HG02852 (cell line): ENCODE measurements around the gene TNS4.

ENCODE experiments used
- ATAC-seq: cut with Tn5 transposase; IDR thresholded peaks from one replicate; pipeline ENCODE4 v1.9.1; 2021; ENCODE audit warnings: mild to moderate bottlenecking, moderate library complexity; ENCODE audit not compliant: unreplicated experiment

The TNS4 gene

GRCh38 chr17:40517286-40517662 is 15.9 kb upstream of the TNS4 start:
- no peak for ATAC-seq

- no peak for ATAC-seq
These were observed 15.3 kb upstream of the TNS4 start for GRCh38 chr17:40516581-40517285.

- ATAC-seq, result no peak
These were observed 14.1 kb upstream of the TNS4 start for GRCh38 chr17:40515491-40516041.

- ATAC-seq, result no peak
These were observed 13.6 kb upstream of the TNS4 start for GRCh38 chr17:40515011-40515410.

DNA sequence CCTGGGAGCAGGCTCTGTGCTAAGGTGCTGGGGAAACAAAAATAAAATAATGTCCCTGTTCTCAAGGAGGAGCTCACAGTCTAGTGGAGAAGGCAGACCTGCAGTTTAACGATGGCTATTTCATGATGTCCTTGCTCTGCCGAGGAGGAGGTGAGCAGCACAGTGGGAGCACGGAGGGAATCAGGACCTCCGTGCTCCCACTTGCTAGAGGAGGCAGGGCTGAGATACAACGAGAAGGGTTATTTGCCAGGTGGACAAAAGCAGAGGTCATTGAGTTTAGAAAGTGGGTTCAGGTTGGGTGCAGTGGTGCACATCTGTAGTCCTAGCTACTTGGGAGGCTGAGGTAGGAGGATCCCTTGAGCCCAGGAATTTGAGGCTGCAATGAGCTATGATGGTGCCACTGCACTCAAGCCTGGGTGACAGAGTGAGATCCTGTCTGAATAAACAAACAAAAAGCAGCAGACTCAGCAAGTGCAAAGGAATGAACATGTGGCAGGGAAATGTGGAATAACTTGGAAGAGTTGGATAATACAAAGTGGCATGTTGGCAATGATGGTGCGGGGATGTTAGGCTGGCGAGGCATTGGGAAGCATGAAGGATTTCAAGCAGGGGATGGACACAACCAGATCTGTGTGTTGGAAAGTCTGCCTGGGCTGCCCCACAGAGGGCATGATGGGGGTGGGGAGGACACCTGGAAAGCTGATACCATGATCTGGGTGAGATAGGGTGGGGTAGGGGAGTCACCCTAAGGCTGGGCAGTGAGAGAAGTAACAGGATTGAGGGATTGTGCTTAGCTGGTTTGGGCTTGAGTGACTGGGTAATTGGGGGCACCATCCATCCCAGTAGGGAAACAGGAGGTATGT is 12.8 kb upstream of the TNS4 start:
- ATAC-seq, result no peak

DNA sequence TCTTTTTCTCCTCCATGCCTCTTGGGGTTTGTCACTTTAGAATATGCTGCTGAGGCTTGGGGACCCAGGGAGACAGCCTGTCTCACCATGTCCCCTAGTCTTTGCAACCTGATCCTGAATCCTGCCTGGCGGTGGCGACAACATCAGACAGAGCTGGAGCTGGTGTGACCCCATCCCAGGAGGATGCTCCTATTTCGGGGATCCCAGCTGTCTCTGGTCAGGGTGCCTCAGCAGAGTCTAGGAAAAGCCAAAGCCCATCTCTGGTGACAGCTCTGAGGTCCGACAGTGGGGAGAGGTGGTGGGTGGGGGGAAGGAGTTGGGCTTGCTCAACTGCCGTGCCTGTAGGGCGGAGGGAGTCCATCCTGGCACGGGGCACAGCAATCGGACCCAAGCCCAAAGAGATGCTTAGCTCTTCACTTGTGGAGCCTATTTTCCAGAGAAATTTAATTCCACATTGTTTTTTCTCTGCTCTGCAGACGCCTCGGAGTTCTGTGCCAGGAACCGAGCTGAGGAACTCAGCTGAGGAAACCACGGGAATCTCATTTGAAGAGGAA is 10.3 kb upstream of the TNS4 start:
- ATAC-seq, result no peak

DNA sequence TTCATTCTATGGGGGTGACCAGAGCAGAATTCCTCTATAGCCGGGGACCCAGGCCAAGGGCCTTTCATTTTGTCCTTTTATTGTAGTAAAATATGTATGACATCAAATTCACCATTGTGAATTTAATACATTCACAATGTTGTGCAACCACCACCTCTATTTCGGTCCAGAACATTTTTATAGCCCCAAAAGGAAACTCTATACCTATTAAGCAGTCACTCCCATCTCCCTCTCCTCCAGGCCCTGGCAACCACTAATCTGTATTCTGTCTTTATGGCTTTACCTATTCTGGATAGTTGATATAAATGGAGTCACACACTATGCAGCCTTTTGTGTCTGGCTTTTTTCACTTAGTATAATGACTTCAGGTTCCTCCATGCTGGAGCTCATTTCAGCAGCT is 9.7 kb upstream of the TNS4 start:
- no peak for ATAC-seq

DNA sequence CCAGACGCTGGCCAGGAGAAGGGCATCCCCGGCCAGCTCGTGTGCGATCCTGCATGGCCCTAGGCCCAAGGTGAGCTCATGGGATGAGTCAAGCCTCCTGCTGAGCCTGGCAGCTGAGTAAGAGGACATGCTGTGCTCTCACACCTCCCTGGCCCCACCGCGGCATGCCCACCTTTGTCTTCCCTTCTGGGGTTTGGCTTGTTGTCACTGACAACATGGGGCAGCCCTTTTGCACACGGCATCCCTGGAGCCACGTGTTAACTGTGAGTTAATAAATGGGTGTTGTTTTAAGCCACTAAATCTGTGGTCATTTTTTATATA is 8.9 kb upstream of the TNS4 start:
- no peak for ATAC-seq

GRCh38 chr17:40509626-40510327 is 8.4 kb upstream of the TNS4 start:
- ATAC-seq, result no peak

DNA sequence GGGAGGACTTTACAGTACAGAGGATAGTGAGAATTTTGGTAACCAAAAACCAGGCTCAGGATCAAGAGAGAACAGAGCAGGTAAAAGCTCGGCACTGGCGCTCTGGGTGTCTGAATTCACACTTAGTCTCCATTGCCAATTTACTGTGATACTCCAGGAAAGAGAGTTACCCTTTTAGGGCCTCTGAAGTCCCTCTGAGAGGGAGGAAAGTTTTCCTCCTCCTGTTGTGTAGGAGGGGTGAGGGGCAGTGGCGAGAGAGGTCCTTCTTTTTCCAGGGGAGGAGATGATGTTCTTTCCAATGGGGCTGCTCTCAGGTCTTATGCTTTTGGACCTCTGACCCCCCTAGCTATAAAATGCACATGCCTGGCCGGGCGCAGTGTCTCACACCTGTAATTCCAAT is 5.4 kb upstream of the TNS4 start:
- ATAC-seq, result no peak

GRCh38 chr17:40503154-40503553 is 1.7 kb upstream of the TNS4 start:
- ATAC-seq, result no peak

GRCh38 chr17:40502716-40503115 is 1.3 kb upstream of the TNS4 start:
- no peak for ATAC-seq

DNA sequence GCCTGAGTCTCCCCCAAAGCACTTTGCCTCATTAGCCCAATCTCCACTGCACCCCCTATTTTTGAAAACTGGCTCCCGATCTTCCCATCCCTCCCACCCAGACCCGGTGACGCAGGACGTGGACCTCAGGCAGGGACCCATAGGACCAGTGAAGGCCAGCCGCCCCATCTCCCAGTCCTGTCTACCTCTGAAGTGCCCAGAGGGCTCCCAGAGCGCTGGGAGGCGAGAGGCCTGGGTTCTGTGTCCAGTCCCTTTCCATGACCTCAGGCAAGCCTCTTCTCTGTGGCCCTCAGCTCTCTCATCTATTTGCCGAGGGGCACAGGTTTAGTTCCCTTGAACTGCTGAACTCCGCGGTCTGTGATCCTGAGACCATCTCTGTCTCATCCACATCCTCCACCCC is 714 bp downstream of the TNS4 start:
- no peak for ATAC-seq

DNA sequence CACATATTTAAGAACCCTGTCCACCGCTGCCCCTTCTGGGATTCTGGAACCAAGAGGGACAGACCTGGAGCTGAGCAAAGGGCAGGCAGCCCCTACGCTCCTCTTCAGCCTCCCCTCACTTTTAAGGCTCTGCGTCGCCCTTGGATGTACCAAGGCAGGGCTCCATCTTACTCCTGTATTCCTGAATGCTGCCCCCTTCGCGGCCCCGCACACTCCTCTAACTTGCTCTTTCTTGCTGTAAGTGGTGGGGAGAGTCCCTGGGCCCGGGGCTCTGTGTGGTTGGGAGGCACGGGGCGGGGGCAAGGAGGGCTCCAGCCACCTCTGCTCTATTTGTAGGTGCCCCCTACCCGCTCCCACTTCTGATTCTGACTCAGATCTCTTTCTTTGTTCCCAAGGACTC is 1.2 kb downstream of the TNS4 start:
- ATAC-seq, result no peak

DNA sequence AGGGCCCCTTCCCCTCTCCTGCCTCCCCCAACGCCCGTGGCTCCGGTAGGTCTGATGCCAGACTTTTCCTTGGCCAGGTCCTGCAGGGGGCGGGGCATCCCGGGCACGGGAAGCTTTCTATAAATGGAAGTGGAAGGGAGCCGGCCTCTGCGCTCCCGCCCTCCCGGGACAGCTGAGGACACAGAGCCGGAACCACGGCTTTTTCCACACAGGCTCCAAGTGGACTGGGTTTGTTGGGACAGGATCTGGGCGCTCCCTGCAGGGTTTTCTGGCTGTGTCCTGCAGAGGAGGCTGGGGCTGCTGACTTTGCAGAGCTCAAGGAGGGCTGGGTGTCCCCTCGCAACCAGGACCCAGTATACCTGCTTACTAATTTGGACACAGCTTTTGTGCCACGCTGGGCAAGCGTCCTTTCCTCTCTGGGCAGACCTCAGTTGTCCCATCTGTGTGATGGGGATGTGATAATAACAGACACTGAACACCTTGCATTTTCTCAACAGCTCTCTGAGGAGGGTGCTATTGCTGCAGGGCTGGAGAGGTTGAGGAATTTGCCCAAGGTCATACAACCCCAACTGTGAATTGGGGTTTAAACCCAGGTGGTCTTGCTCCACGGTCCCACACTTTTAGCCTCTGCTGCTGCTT is 1.8 kb downstream of the TNS4 start:
- no peak for ATAC-seq

- ATAC-seq, result no peak
These were observed 2.9 kb downstream of the TNS4 start for GRCh38 chr17:40498281-40499084.

GRCh38 chr17:40497695-40498094 is 3.7 kb downstream of the TNS4 start:
- no peak for ATAC-seq

- no peak for ATAC-seq
These were observed 4.6 kb downstream of the TNS4 start for GRCh38 chr17:40496634-40497420.

DNA sequence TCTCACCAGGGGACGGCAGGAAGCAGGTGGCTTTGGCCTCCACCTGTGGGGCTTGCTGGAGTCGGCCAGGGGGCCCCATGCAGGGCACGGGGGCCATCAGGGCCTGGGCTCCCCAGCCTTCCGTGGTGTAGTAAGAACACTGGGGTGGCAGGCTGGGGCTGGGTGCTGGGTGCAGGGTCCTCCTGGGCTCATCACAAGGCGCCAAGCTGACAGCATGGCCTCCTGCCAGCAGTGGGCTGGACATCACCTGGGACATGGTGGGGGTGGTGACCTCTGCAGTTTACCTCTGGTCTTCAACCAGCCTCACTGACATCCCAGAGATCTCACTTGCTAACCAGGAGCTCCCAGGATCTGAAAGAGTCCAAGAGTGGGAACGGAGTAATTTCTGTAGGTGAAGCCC is 5.3 kb downstream of the TNS4 start:
- no peak for ATAC-seq
